Uterus (tissue), 2 donors: Measurements from ENCODE around the gene RMRP.

Experiments
- CTCF ChIP-seq, 4 experiments: fragments of 200-600 bp in 2 of 4; fragments of 450-650 bp in 2 of 4; sonication (generic) in 2 of 4; IDR thresholded peaks; one replicate each; pipeline ENCODE4 v1.5.1; 2016 to 2019; ENCODE audit warnings: antibody characterized with exemption in 4 of 4, mild to moderate bottlenecking in 2 of 4, moderate library complexity in 1 of 4
- POLR2A ChIP-seq, 2 donors: fragments of 450-650 bp; IDR thresholded peaks; one replicate each; pipeline ENCODE4 v1.6.1; 2016; ENCODE audit warnings: antibody characterized with exemption in 2 of 2, mild to moderate bottlenecking in 1 of 2, moderate library complexity in 1 of 2

GRCh38 chr9:35628389-35628991 lies 29.3 kb downstream of the RMRP start:
- TF ChIP-seq CTCF (IDR thresholded peaks at IDR 0.05): no peak
- no peak for TF ChIP-seq POLR2A (IDR thresholded peaks at IDR 0.05)
